Spleen (tissue), 11 donors: ENCODE measurements around the gene SLC25A40. TPM values are rescaled to one million over a fixed set of nuclear protein-coding genes. Genes with fewer than 3 reads are reported as not detected.

Source experiments
- DNase-seq: peaks from one replicate; pipeline ENCODE4 v3.0.0-alpha.2; 2020
- H3K27ac ChIP-seq, 8 donors: fragments of 200-600 bp; sonication (generic) in 7 of 8; 1 replicate in 4 of 8; 2 replicates in 4 of 8; pipeline versions ENCODE4 v1.5.0 to v1.8.0; 2016 to 2021; ENCODE audit warnings: inconsistent platforms in 4 of 8, mild to moderate bottlenecking in 4 of 8, moderate library complexity in 1 of 8
- H3K27me3 ChIP-seq, 7 donors: fragments of 200-600 bp; sonication (generic) in 6 of 7; replicated peaks in 1 of 7; 1 replicate in 4 of 7; 2 replicates in 3 of 7; pipeline versions ENCODE4 v1.5.0 to v1.8.0; 2016 to 2021; ENCODE audit warnings: inconsistent platforms in 3 of 7, mild to moderate bottlenecking in 1 of 7
- H3K36me3 ChIP-seq, 6 donors: fragments of 200-600 bp; sonication (generic) in 5 of 6; 1 replicate in 4 of 6; 2 replicates in 2 of 6; pipeline versions ENCODE4 v1.5.0 to v1.8.0; 2016 to 2021; ENCODE audit warnings: inconsistent platforms in 2 of 6
- H3K4me1 ChIP-seq, 6 donors: fragments of 200-600 bp; sonication (generic) in 5 of 6; 1 replicate in 3 of 6; 2 replicates in 3 of 6; pipeline versions ENCODE4 v1.5.0 to v1.8.0; 2016 to 2021; ENCODE audit warnings: inconsistent platforms in 3 of 6
- H3K4me3 ChIP-seq, 8 donors: fragments of 200-600 bp; sonication (generic) in 7 of 8; 1 replicate in 4 of 8; 2 replicates in 4 of 8; pipeline versions ENCODE4 v1.5.0 to v1.8.0; 2016 to 2021; ENCODE audit warnings: inconsistent platforms in 4 of 8, mild to moderate bottlenecking in 4 of 8, moderate library complexity in 2 of 8
- H3K9me3 ChIP-seq, 8 donors: fragments of 200-600 bp; sonication (generic) in 7 of 8; 1 replicate in 4 of 8; 2 replicates in 4 of 8; pipeline versions ENCODE4 v1.5.0 to v1.8.0; 2016 to 2021; ENCODE audit warnings: inconsistent platforms in 4 of 8
- CTCF ChIP-seq, 11 experiments: fragments of 200-600 bp in 7 of 11; fragments of 450-650 bp in 4 of 11; sonication (generic) in 4 of 11; IDR thresholded peaks in 8 of 11; conservative IDR thresholded peaks in 3 of 11; 1 replicate in 7 of 11; 2 replicates in 4 of 11; pipeline versions ENCODE4 v1.4.0 to v1.8.0; 2016 to 2021; ENCODE audit warnings: antibody characterized with exemption in 11 of 11, inconsistent platforms in 4 of 11, mild to moderate bottlenecking in 1 of 11
- POLR2A ChIP-seq, 3 donors: fragments of 450-650 bp; IDR thresholded peaks; one replicate each; pipeline ENCODE4 v1.5.1; 2017; ENCODE audit warnings: antibody characterized with exemption in 3 of 3, mild to moderate bottlenecking in 1 of 3
- POLR2AphosphoS5 ChIP-seq, 3 donors: sonication (generic); formaldehyde crosslinking; IDR thresholded peaks; one replicate each; pipeline ENCODE4 v1.5.1; 2017; ENCODE audit warnings: antibody characterized with exemption in 3 of 3
- WGBS, 5 donors: extraction: QIAGEN DNeasy Blood & Tissue Kit in 3 of 5; methylation state at CpG; one replicate each; pipeline versions ENCODE4 v1.1.5 to v1.1.7; 2013 to 2018; 5-methylcytosine and 5-hydroxymethylcytosine counted together
- intact Hi-C: fragments of 100-400 bp; cut with DNase I; formaldehyde crosslinking; loops from one replicate; pipeline ENCODE4 v1.15.0; 2023; ENCODE audit warnings: low total_unique reads
- polyA plus RNA-seq, 3 donors: library from polyadenylated mRNA; stranded (reverse); fragments of 200-250 nt; gene quantifications; one replicate each; pipeline ENCODE4 v1.2.1, GENCODE V29; 2013
- total RNA-seq, 7 donors: library from RNA; depleted of rRNA in 3 of 7; stranded (reverse); fragments of >200 nt in 3 of 7; fragmentation: NEBNext Ultra II Directional in 4 of 7; extraction: Animal tissue kit (Norgen Biotek cat#: 25700) in 4 of 7; gene quantifications; one replicate each; pipeline versions ENCODE4 v1.1.0 to v1.2.1, GENCODE V29; 2016 to 2021
- donor health status: healthy with polysubstance abuse.
- donor health status: DM: no; HTN: no; CAD: no; lungs with moderate emphysema.
- donor health status: DM: no; HTN: no; CAD: no.
- donor health status: Bipolar disorder and iron deficiency.
- donor health status: healthy.
- donor health status: DM: no; HTN: no; CAD: no.
- donor health status: DM: yes; HTN: yes; CAD: no.

Gene SLC25A40
- total and polyA plus RNA-seq, 10 donors, result 6.2 to 102 (median 40.3) TPM

DNA sequence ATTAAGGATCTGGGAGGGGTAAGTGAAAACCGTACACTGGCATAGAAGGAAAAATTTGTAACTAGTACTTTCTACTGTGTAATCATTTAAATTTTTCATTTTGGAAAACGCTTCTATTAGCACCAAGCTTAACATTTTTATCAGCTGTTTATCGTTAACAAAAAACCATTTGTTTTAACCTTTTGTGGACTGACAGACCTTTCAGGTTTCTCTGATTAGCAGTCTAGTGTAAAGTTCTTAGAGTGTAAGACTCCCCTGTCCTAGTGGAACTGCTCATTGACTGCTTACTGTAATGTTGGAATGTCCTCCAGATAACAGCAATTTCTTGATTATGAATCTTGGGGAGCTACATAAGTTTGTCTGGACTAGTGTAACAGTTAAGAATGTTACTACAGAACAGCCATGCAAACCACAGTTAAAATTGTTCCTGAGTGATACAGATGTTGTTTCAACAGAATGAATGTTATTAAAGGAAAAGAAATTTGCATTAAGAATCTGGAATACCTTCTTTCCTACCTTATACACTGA, 2.1 kb upstream of the SLC25A40 start:
- 67 to 85% (median 70%) methylated on average over 3 of the region's 3 CpGs for WGBS, 5 donors
- Histone ChIP-seq H3K36me3 (peaks cover 0 to 23% (median 4%) of the 10 kb centered on the region in 6 donors), H3K27me3 (no peaks in the 10 kb centered on the region), H3K9me3 (no peaks in the 10 kb centered on the region), H3K27ac (no peak overlapping the region), H3K4me1 (peaks cover 20 to 55% (median 41%) of the 10 kb centered on the region in 6 donors), H3K4me3 (no peak overlapping the region)
- TF ChIP-seq CTCF (IDR thresholded peaks at IDR 0.05 in 8 of 11, conservative IDR thresholded peaks at IDR 0.05 in 3 of 11) (no peak), POLR2AphosphoS5 (IDR thresholded peaks at IDR 0.05) (no peak), POLR2A (IDR thresholded peaks at IDR 0.05) (no peak)
- DNase-seq, result no peak
- intact Hi-C loops, result no loop called here

DNA sequence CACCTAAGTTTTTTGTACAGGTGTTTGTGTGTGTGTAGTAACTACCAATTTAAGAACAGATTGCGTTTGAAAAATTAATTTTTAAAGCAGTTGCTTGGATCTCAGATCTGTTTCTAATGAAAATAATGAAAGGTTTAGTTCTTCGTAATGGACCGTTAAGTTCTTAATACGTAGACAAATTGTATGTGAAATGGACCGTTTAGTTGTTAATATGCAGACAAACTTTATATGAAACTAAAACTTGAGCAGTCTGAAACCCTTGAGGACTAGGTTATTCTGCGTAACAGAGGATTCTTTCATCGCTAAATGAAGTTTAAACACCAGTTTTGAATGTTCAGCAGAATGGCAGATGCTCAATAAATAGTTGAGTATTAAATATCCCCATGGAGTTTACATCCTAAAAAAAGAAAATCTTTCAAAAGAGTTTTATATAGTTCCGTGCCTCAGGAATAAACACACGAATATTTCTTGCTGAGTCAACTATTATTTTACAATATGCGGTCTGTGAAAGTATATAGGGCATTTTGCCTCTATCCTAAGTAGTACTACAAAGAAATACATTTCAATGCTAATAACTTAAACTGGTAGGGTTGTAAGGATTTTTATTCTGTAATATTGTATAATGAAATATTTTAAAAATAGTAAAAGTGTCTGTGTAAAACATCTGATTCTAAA, 1.3 kb upstream of the SLC25A40 start:
- DNase-seq, result no peak
- no peak for TF ChIP-seq POLR2A (IDR thresholded peaks at IDR 0.05)
- no peak for TF ChIP-seq POLR2AphosphoS5 (IDR thresholded peaks at IDR 0.05)
- no peak for TF ChIP-seq CTCF (IDR thresholded peaks at IDR 0.05 in 8 of 11, conservative IDR thresholded peaks at IDR 0.05 in 3 of 11)

DNA sequence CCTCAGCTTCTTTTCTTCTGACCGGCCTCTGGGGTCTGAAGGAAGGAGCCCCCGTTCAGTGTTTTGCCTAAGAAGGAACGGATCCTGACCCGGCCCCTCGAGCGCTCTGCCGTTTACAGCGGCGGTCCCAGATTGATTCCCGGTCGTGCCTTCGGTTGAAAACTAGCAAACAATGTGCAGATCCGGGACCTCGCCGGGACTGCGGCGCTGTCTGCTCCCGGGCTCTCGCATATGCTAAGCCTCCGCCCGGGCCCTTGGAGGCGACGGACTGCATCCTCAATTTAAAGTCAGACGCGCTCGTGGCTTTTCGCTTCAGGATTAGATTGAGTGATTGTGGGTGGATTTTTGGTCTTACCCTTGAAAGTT, 692 bp upstream of the SLC25A40 start:
- TF ChIP-seq POLR2A (IDR thresholded peaks at IDR 0.05) (no peak), POLR2AphosphoS5 (IDR thresholded peaks at IDR 0.05) (no peak), CTCF (IDR thresholded peaks at IDR 0.05 in 8 of 11, conservative IDR thresholded peaks at IDR 0.05 in 3 of 11) (no peak)
- peaks cover 0 to 8% (median 5%) of the 10 kb centered on the region in 8 donors for H3K9me3 ChIP-seq
- DNase-seq, result peak; percentile 93
- peaks cover 0 to 19% (median 0%) of the 10 kb centered on the region in 6 donors for H3K36me3 ChIP-seq
- H3K27ac ChIP-seq, result peak overlapping the region; percentile 83 to 97 (median 96)
- H3K27me3 ChIP-seq, result no peaks in the 10 kb centered on the region
- peak overlapping the region; percentile 74 to 85 (median 82) for H3K4me3 ChIP-seq
- H3K4me1 ChIP-seq, result peaks cover 20 to 68% (median 41%) of the 10 kb centered on the region in 6 donors
- 0 to 1% (median 0%) methylated on average over 27 of the region's 27 CpGs for WGBS, 5 donors
- intact Hi-C loops, result no loop called here

More for the DNA sequence above, 1.3 kb upstream of the SLC25A40 start:
- WGBS, 5 donors, result 5 to 16% (median 10%) methylated on average over 10 of the region's 10 CpGs
- intact Hi-C loops, result no loop called here
- Histone ChIP-seq H3K4me1 (peaks cover 20 to 63% (median 41%) of the 10 kb centered on the region in 6 donors), H3K36me3 (peaks cover 0 to 19% (median 3%) of the 10 kb centered on the region in 6 donors), H3K27me3 (no peaks in the 10 kb centered on the region), H3K4me3 (peak overlapping the region; percentile 74 to 85 (median 82)), H3K9me3 (peaks cover 0 to 2% (median 0%) of the 10 kb centered on the region in 8 donors), H3K27ac (peak overlapping the region; percentile 83 to 97 (median 96))
